H9 (cell line): ENCODE data around the gene EPB41. TPM values are rescaled to one million over a fixed set of nuclear protein-coding genes. Genes with fewer than 3 reads are reported as not detected.

Source experiments
- DNase-seq: peaks from one replicate; pipeline ENCODE4 v3.0.0-alpha.2; 2017
- H2AFZ ChIP-seq: one replicate; pipeline ENCODE4 v1.6.1; 2013; ENCODE audit warnings: mild to moderate bottlenecking, low read length, control low read depth, moderate library complexity
- H2AK5ac ChIP-seq: 2 replicates; pipeline ENCODE4 v1.6.1; 2013; ENCODE audit warnings: low read length, control low read depth, mixed read lengths; ENCODE audit not compliant: insufficient read length
- H2BK120ac ChIP-seq: one replicate; pipeline ENCODE4 v1.6.1; 2013; ENCODE audit warnings: low read depth, mild to moderate bottlenecking, low read length, control low read depth, inconsistent platforms; ENCODE audit not compliant: poor library complexity, severe bottlenecking
- H2BK12ac ChIP-seq: 2 replicates; pipeline ENCODE4 v1.6.1; 2013; ENCODE audit warnings: low read length, control low read depth, mixed read lengths, low read depth; ENCODE audit not compliant: insufficient read length
- H2BK15ac ChIP-seq: 2 replicates; pipeline ENCODE4 v1.6.1; 2013; ENCODE audit warnings: low read depth, low read length, control low read depth
- H2BK20ac ChIP-seq: one replicate; pipeline ENCODE4 v1.6.1; 2013; ENCODE audit warnings: low read depth, mild to moderate bottlenecking, low read length, control low read depth, inconsistent platforms; ENCODE audit not compliant: poor library complexity, severe bottlenecking
- H2BK5ac ChIP-seq: 2 replicates; pipeline ENCODE4 v1.6.1; 2013; ENCODE audit warnings: low read length, control low read depth, mixed read lengths; ENCODE audit not compliant: insufficient read length
- H3K14ac ChIP-seq: 2 replicates; pipeline ENCODE4 v1.6.1; 2013; ENCODE audit warnings: low read length, control low read depth; ENCODE audit not compliant: insufficient read depth
- H3K18ac ChIP-seq: 2 replicates; pipeline ENCODE4 v1.6.1; 2013; ENCODE audit warnings: low read depth, mild to moderate bottlenecking, mixed read lengths, low read length, control low read depth; ENCODE audit not compliant: insufficient read length
- H3K23ac ChIP-seq: 2 replicates; pipeline ENCODE4 v1.6.1; 2013; ENCODE audit warnings: low read length, control low read depth, mixed read lengths, low read depth; ENCODE audit not compliant: insufficient read length
- H3K23me2 ChIP-seq: 2 replicates; pipeline ENCODE4 v1.6.1; 2013; ENCODE audit warnings: low read depth, mild to moderate bottlenecking, mixed read lengths, low read length, control low read depth; ENCODE audit not compliant: insufficient read length, poor library complexity, severe bottlenecking
- H3K27ac ChIP-seq: 2 replicates; pipeline ENCODE4 v1.5.1; 2013; ENCODE audit warnings: low read length, control low read depth, mixed read lengths, low read depth; ENCODE audit not compliant: insufficient read length
- H3K27me3 ChIP-seq: 2 replicates; pipeline ENCODE4 v1.6.1; 2013; ENCODE audit warnings: low read length, control low read depth, inconsistent platforms; ENCODE audit not compliant: insufficient read depth
- H3K4ac ChIP-seq: 2 replicates; pipeline ENCODE4 v1.6.1; 2013; ENCODE audit warnings: low read depth, mild to moderate bottlenecking, control low read depth, inconsistent platforms, low read length, moderate library complexity
- H3K4me1 ChIP-seq: 2 replicates; pipeline ENCODE4 v1.6.1; 2013; ENCODE audit warnings: low read length, control low read depth, inconsistent platforms; ENCODE audit not compliant: insufficient read depth
- H3K4me2 ChIP-seq: 2 replicates; pipeline ENCODE4 v1.6.1; 2013; ENCODE audit warnings: low read length, control low read depth, mixed read lengths; ENCODE audit not compliant: insufficient read length, insufficient read depth
- H3K56ac ChIP-seq: 2 replicates; pipeline ENCODE4 v1.6.1; 2013; ENCODE audit warnings: low read depth, mild to moderate bottlenecking, mixed read lengths, low read length, control low read depth; ENCODE audit not compliant: insufficient read length
- H3K79me1 ChIP-seq: 2 replicates; pipeline ENCODE4 v1.6.1; 2013; ENCODE audit warnings: low read depth, mild to moderate bottlenecking, moderate library complexity, low read length, control low read depth, inconsistent platforms; ENCODE audit not compliant: insufficient read depth, poor library complexity, severe bottlenecking
- H3K79me2 ChIP-seq: 2 replicates; pipeline ENCODE4 v1.6.1; 2013; ENCODE audit warnings: low read length, control low read depth, inconsistent platforms; ENCODE audit not compliant: insufficient read depth
- H3K9ac ChIP-seq: 2 replicates; pipeline ENCODE4 v1.6.1; 2013; ENCODE audit warnings: low read length, control low read depth, mixed read lengths; ENCODE audit not compliant: insufficient read length; ENCODE audit errors: extremely low read depth
- H3K9me3 ChIP-seq: one replicate; pipeline ENCODE4 v1.6.1; 2013; ENCODE audit warnings: low read depth, low read length, inconsistent platforms; ENCODE audit not compliant: control insufficient read depth
- H3T11ph ChIP-seq: one replicate; pipeline ENCODE4 v1.6.1; 2013; ENCODE audit warnings: mild to moderate bottlenecking, low read length, control low read depth, inconsistent platforms
- H4K20me1 ChIP-seq: one replicate; pipeline ENCODE4 v1.6.1; 2013; ENCODE audit not compliant: control insufficient read depth, insufficient read length, insufficient read depth
- H4K5ac ChIP-seq: 2 replicates; pipeline ENCODE4 v1.6.1; 2013; ENCODE audit warnings: low read depth, mild to moderate bottlenecking, mixed read lengths, low read length, control low read depth; ENCODE audit not compliant: insufficient read length
- H4K8ac ChIP-seq: replicated peaks from 2 replicates; pipeline ENCODE4 v1.6.1; 2013; ENCODE audit warnings: low read length, control low read depth, mixed read lengths, low read depth; ENCODE audit not compliant: insufficient read length
- H4K91ac ChIP-seq: 2 replicates; pipeline ENCODE4 v1.6.1; 2013; ENCODE audit warnings: low read depth, mild to moderate bottlenecking, moderate library complexity, mixed read lengths, low read length, control low read depth; ENCODE audit not compliant: insufficient read length
- H3K27ac Mint-ChIP-seq, 3 experiments: 2 replicates in 2 of 3; 3 replicates in 1 of 3; pipeline ENCODE4 v1.8.0; 2020 to 2021; ENCODE audit warnings: mixed read lengths in 3 of 3, mild to moderate bottlenecking in 1 of 3, moderate library complexity in 1 of 3
- H3K27me3 Mint-ChIP-seq: 2 replicates; pipeline ENCODE4 v1.8.0; 2021; ENCODE audit warnings: low read depth, mild to moderate bottlenecking, moderate library complexity, mixed read lengths
- H3K36me3 Mint-ChIP-seq, 3 experiments: 2 replicates in 2 of 3; 3 replicates in 1 of 3; pipeline ENCODE4 v1.8.0; 2020 to 2021; ENCODE audit warnings: low read depth in 3 of 3, mixed read lengths in 3 of 3; ENCODE audit not compliant: insufficient read depth in 1 of 3
- H3K4me1 Mint-ChIP-seq, 2 experiments: 2 replicates each; pipeline ENCODE4 v1.8.0; 2020; ENCODE audit warnings: mixed read lengths in 2 of 2
- H3K4me3 Mint-ChIP-seq, 2 experiments: 2 replicates in 1 of 2; 3 replicates in 1 of 2; pipeline ENCODE4 v1.8.0; 2020 to 2021; ENCODE audit warnings: mild to moderate bottlenecking in 2 of 2, mixed read lengths in 2 of 2, moderate library complexity in 1 of 2
- H3K9me3 Mint-ChIP-seq, 2 experiments: 2 replicates in 1 of 2; 3 replicates in 1 of 2; pipeline ENCODE4 v1.8.0; 2020; ENCODE audit warnings: mild to moderate bottlenecking in 2 of 2, mixed read lengths in 2 of 2, moderate library complexity in 1 of 2
- WGBS: extraction: QIAGEN DNeasy Blood & Tissue Kit; methylation state at CpG from one replicate; pipeline ENCODE4 v1.1.7; 2013; ENCODE audit warnings: missing lambda C conversion rate, low lambda C conversion rate, mixed read lengths; ENCODE audit not compliant: insufficient read length; ENCODE audit errors: extremely low coverage; 5-methylcytosine and 5-hydroxymethylcytosine counted together
- total RNA-seq: library from RNA; stranded (reverse); gene quantifications from 2 replicates; pipeline ENCODE4 v1.2.1, GENCODE V29; 2021
- TF ChIP-seq, protein P1 (sequence below): fragments of 200-600 bp; sonication (generic); conservative IDR thresholded peaks from 3 replicates; pipeline ENCODE4 v1.8.0; 2021; ENCODE audit warnings: antibody characterized with exemption, mild to moderate bottlenecking

EPB41 gene
- total RNA-seq, 1 experiment from 2014 or later: 75.4 TPM

DNA sequence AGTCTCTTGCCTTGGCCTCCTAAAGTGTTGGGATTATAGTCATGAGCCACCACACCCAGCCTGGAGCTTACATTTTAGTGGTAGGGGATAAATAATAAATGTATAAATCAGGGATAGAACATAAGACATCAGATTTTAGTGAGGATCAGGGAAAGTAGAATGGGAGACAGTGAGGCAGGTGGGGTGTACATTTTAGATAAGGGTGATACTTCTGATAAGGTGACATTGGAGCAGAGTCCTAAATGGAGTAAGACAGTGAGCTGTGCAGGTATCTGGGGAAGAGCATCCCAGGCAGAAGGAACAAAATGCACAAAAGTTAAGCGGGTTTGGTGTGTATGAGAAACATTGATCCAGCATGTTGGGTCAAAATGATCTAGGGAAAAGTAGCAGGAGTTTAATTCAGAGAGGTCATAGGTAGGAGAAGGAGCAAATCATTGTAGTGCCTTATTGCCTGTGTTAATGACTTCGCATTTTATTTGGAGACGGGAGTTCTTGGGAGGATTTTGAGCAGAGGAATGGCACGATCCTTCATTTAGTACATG lies 11.1 kb downstream of the EPB41 start:
- no CpG with 5 or more reads among the region's 4 CpGs for WGBS

More for the DNA sequence above, 11.1 kb downstream of the EPB41 start:
- Histone ChIP-seq H3K23me2 (no peaks in the 10 kb centered on the region), H2BK12ac (no peak overlapping the region), H4K20me1 (no peaks in the 10 kb centered on the region), H4K5ac (no peak overlapping the region), H3K4me1 (no peaks in the 10 kb centered on the region; the same call in 1 of the 2 replicates), H2BK20ac (no peak overlapping the region), H2BK5ac (no peak overlapping the region), H3K23ac (no peak overlapping the region), H3K4me2 (no peak overlapping the region), H3K4ac (no peak overlapping the region), H3T11ph (no peak overlapping the region), H4K91ac (no peak overlapping the region), H3K9me3 (no peaks in the 10 kb centered on the region), H2BK120ac (no peak overlapping the region), H2AK5ac (no peak overlapping the region), H2BK15ac (no peak overlapping the region), H3K56ac (no peak overlapping the region), H3K79me2 (no peaks in the 10 kb centered on the region; the same call in 1 of the 2 replicates), H2AFZ (no peak overlapping the region), H3K14ac (no peak overlapping the region), H3K9ac (no peak overlapping the region), H3K18ac (no peak overlapping the region), H4K8ac (no peak overlapping the region), H3K27me3 (no peaks in the 10 kb centered on the region), H3K27ac (no peak overlapping the region), H3K79me1 (peaks cover 2% of the 10 kb centered on the region)
- TF ChIP-seq, protein P1, sequence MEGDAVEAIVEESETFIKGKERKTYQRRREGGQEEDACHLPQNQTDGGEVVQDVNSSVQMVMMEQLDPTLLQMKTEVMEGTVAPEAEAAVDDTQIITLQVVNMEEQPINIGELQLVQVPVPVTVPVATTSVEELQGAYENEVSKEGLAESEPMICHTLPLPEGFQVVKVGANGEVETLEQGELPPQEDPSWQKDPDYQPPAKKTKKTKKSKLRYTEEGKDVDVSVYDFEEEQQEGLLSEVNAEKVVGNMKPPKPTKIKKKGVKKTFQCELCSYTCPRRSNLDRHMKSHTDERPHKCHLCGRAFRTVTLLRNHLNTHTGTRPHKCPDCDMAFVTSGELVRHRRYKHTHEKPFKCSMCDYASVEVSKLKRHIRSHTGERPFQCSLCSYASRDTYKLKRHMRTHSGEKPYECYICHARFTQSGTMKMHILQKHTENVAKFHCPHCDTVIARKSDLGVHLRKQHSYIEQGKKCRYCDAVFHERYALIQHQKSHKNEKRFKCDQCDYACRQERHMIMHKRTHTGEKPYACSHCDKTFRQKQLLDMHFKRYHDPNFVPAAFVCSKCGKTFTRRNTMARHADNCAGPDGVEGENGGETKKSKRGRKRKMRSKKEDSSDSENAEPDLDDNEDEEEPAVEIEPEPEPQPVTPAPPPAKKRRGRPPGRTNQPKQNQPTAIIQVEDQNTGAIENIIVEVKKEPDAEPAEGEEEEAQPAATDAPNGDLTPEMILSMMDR: no peak
- Mint-ChIP-seq H3K27ac (peak overlapping the region in 1 of 3 experiments; percentile 41; a peak in 2 of 7 replicates), H3K4me3 (no peak overlapping the region), H3K27me3 (no peaks in the 10 kb centered on the region), H3K4me1 (peaks cover 23 to 26% of the 10 kb centered on the region in 2 experiments), H3K36me3 (no peaks in the 10 kb centered on the region), H3K9me3 (no peaks in the 10 kb centered on the region)
- DNase-seq: no peak
